ENCODE results near the gene OPCML.

The OPCML gene

DNA sequence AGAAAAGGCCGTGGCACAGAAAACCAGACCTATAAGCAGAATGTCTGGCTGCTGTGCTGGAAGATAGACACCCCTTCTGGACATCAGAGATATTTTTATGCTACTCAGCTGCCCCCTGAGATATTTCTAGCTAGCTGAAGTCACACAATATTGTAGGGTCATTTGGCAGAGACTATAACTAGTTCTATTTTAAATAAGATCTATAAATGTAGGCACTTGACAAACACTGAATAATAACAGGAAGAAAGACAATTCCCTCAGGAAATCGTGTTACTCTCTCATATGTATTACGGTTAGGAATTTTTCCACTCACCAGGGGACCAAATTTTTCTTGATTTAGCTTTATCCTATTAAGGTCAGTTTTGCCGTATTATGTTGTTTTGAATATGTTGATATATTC lies 845.4 kb downstream of the OPCML start:
- no peak for DNase-seq

DNA sequence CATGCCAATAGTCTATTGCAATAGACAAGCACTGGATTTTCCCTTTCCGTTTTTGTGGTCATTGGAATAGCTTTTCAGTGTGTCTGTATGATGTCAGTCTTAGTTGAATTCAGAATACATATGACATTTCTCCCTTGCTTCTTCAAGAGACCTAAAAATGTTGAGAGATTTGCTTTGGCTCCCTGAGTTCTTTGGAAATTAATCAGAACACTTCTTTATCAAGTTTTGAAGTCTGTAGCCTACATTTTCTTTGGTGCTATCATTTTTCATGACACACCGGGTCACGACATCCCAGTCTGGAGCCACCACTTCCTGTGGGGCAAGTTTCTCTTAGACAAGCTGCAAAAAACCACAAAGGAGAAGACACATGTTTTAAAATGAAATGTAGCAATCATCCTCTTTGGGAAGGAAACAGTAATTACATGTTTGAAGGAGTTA lies 847.1 kb downstream of the OPCML start:
- DNase-seq, result no peak

DNA sequence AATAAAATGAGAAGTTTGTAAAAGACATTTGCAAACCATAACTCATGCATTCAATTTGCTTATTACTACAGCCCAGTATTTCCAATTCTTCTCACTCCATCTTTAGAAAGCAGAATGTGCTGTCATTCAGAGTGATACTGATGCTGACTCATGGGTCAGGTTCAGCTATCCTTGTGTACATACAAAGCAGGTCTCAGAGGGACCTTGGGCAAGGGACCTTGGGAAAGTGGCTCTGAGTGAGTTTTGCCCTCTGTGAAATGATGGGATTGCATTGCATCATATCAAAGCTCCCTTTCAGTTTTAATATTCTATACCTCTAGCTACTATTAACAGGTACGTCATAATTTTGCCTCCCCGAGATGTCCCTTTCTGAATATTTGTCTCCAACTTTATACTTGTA lies 848.7 kb downstream of the OPCML start:
- DNase-seq, result no peak

DNA sequence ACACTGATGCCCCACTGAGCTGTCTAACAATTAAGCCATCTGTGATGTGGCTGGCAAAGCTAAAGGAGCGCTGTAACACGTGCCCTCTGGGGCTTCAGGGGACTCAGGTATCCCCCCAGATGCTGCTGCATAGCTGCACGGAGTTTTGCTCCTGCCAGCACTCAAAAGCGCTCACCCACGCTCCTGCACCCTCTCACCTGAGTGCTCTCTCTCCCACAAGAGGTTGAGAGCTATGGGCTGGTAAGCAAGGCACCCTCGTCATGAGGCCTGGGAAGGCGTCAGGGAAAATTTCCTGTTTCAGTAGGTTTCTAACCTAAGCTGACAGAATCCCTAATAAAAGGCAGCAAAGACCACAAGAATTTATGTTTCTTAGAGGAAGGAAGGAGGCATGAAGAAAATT lies 850.3 kb downstream of the OPCML start:
- DNase-seq, result no peak

DNA sequence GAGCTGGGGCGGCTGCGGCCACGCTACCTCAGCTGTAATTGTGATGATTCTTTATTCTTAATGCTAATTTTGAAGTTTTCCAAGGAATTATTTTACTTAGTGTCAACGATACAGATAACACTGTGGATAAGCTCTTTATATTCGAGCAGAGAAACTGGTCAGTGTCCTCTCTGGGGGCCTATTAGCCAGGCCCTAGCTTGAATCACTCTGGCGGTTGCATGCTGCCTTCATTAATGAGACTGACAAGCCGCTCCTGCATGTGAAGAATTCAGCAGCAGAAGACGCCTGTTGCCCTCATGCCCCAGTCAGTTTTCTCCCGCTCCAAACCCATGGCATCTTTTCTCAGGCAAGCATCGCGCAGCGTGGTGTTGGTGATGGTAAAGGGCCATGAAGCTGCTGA lies 851.7 kb downstream of the OPCML start:
- DNase-seq, result no peak

DNA sequence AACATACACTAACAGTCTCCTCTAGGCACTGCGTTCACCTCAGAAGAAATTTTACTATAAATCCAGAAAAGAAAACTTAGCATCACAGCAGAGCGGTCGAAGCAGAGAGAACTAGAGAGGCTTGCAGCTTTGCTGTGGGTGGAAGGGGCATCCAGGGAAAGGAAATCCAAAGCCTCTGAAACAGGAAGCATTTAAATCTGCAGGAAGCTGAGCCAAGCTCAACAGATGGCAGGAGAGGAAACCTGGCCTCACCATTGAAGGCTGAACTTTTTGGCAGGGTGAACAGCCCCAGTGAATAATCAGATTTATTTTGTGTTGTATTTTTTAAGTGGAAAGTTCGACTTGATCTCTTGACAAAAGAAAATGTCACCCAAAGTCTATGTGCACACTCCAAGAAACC lies 858.1 kb downstream of the OPCML start:
- DNase-seq, result peak; percentile 36

DNA sequence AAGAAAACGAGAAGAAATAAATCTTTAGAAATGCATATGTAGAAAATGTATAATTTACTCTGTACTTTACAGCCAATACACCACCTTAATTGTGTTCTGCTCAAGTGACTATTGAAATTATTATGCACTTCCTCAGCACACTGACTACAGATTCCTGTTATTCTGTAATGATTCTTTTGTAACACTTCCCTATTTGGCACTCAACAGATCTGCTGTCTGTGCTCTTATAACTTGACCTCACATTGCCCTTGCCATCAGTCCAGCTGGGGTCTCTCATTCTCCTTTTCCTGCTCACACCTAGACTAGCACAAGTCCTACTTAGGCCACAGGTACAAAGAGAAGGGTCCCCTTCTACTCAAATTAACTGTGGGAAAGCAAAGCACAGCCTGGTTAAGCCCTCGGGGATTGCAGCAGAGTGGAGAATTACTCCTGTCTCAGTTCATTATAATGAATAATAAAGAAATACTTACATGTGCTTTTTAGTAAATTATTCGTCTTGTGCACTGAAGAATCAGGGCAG lies 860.4 kb downstream of the OPCML start:
- DNase-seq, result no peak

DNA sequence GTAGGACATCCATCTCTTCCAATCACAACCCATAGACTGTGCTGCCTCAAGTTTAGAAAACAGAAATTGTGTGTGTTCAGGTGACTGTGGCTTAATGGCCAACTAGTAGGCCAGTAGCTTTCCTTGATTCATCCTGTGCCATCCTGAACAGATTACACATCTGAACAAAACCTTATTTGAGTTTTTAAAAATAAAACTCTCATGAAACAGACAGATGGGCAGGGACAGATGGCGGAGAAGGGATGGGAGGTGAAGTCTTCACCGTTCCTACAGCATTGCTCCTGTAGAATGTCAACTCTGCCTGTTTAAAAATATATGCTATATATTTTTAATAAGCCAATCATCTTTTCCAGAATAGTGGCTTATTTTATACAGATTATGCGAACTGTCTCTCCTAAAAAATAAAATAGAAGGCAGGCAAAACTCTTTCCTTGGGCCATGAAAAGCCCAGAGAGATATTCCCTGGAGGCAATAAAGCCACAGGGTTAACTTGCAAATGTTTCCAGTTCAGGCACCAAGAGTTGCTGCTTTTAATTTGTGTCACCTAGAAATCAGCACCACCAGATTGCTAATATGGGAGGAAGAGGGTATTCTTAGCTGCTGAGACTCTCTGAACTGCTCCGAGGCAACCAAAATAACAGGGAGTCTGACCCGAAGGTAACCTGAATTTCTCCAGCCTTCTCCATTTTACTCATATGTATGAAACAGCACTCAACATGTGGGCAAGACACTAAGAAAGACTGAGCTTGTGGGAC lies 861.2 kb downstream of the OPCML start:
- no peak for DNase-seq

DNA sequence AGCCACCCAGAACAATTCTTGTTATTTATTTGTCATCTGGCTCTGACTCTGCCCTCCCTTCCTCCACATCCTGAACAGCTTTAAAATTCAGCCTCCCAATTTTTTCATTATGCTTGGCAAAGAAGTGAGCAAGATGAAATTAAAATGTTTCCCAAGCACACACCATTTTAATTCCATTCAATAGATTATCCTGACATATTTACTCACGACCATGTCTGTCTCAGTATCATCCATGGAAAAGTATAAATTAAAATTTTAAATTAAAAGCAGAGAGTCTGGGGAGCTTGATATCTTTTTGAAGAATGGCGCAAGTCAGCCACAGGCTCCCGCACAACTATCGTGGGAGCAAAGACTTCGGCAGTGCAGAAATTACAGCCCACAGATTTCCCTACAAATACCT lies 862.4 kb downstream of the OPCML start:
- no peak for DNase-seq

DNA sequence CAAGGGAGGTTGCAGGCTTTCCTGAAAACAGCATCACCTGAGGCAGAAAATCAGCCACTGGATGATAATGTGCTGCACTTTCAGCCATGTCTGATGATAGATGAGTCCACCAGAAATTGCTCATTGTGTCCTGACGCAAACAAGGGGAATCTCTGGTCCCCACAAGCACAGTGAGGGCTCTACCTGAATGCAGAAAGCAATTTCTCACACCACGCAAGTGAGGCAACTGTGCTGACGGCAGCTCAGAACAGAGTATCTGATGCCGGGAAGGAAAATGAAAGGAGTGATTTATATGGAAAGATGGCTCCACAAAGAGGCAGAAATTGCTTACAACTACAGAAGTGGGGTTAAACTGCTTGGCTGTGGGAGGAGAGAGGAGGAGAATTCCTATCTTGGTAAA lies 867.1 kb downstream of the OPCML start:
- no peak for DNase-seq

DNA sequence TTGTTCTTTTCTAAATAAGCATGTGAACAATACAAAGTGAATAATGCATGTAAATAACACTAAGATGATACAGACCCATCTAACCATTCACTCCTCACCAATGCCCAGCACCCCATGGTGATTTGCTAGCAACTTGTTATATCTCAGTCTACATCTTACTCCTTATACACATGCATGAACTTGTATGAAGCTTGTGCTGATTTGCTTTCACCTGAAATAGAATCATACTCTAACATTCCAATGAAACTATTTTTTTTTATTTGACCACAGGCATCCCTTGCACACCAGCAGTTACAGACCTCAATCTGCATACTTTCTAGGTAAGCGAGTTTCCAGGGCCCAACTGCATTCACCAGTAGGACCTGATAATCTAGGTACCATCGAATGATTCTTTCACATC lies 873.6 kb downstream of the OPCML start:
- DNase-seq, result no peak

DNA sequence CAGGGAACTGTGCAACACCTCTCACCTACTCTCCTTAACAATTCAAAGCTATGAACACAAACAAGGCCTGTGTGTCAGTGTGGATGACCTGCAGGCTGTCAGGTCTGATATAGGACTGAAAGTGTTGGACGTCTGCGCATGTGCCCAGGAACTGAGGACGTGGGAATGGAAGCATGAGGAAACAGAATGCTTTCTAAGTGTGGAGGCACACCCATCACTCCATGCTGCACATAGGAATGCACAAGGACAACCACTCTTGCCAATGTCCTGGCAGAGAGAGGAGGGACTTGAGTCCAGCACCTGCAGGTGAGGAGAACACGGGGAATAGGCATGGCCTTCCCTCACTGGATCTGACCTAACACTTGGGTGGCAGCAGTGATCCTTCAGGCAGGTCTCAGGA lies 874.3 kb downstream of the OPCML start:
- no peak for DNase-seq

DNA sequence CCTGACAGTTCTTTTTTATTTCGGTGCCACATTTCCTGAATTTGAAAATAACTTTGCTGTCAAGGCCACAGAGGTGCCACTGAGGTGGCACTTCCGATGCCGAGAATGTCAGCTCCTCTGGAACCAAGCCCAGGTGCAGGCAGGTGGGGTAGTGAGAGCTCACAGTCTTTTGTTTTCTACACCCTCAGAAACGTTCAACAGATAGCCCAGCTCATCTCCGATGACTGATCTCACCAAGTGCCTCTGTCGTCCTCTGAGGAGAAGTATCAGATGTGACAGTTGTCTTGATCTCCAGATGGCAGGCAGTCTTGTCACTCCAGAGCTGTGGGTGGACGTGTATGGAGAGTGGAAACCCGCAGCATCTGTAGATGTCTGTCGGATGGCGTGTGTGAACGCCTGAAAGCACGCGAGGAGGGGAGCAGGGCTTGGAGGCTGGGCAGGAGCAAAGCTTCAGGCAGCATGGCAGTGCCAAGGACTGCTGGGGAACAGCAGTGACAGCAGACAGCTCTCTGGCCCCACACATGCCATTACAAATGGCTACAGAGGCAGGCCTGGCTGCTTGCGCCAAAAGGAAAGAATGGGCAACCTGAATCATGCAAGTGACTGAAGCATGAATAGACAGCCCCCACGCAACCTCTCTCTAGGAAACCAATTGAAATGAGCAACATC lies 877.0 kb downstream of the OPCML start:
- no peak for DNase-seq

DNA sequence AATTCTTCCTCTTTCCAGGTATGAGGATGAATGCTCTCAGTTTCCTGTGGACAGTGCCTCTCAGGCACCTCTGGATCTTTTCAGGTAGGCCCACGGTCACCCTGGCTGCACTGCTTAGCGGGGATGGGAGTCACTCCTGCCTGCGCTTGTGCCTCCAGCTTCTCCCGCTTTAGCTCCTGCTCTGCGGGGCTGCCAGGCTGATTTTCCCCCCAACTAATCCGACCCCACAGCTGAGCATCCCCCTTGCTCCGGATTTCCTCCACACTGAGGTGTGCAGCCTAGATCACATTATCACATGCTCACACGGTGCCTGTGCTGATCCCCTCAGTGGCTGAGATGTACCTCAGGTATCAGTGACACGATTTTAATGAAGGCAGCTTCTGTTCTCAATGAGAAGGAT lies 879.1 kb downstream of the OPCML start:
- DNase-seq, result no peak

DNA sequence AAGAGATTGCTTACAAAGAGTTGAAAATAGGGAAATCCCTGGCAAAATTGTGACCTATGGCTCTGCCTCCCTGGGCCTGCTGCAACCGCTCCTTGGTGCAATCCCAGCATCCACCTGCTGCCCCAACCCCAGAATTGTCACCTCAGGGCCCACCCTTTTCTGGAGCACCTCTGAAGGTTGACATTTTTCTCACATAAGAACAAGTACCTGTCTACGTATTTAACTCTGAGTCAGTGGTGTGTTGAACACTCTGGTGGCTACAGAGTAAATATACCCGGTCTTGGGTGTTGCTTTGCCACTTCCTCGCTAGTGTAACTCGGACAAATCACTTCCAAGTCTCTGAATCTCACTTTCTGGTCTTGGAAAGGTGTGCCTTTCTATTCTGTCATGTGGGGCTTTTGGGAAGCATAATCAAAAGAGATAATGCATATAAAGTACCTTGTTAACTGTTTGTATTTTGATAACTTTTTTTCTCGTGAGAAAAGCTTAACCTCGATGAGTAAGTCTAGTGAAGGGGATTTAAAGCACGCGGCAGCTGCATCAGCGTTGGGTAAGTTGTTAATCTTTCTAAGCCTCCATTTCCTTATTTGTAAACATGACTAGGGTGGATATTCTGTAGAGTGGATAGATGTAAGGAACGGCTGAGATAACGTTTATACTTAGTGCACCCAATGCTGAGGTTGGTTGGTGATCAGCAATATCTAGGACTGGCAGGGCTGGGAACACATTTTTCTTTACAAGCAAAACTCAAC lies 881.2 kb downstream of the OPCML start:
- DNase-seq, result no peak

DNA sequence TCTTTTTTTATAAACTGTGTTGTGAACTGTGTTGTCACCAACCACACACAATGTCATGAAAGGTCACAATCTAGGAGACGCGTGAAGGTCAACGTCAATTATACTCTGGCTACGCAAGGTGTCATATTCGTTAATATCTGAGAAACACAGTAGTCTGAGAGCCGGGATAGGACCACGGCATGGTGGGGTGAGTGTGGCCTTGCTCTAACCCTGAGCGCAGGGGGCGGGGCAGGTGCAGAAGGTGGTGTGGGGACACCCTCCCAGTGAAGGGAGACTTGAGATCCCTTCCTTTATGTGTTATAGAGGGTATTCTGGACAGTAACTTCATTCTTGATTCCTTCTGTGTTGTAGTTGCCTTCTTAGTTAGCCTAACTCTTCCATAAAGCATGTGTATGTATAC lies 883.0 kb downstream of the OPCML start:
- DNase-seq, result no peak

DNA sequence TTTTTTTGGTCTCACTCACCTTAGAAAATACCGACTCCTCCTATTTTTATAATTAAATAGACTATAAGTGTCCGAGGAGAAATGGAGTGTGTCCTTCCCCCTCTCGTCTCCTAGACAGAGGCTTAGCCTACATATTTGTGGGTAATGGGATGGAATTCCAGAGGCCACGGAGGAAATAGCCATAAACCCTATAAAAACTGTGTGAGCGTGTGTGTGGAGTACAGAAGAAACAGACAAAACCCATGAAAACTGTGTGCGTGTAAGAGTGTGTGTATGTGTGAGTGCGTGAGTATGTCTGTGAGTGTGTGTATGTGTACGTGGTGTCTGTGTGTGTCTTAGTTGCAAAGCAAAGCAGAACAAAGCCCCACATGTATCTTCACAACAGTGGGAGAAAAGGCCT lies 883.5 kb downstream of the OPCML start:
- DNase-seq, result no peak

DNA sequence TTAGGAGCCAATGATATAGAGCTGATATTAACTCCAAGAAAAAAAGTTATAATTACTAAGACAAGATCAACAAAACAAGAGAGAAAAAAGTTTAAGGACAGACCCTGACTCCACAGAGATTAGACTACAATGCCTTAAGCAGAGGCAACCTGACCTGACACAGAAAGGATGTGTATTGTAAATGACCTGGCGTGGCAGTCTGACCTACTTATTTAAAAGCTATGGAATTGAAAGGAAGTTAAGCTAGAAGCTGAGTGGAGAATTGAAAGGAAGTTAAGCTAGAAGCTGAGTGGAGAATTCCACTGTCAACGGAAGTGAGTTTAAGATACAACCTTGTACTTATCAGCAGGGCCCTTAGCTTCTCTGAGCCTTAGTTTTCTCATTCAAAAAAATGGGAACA lies 885.4 kb downstream of the OPCML start:
- no peak for DNase-seq

DNA sequence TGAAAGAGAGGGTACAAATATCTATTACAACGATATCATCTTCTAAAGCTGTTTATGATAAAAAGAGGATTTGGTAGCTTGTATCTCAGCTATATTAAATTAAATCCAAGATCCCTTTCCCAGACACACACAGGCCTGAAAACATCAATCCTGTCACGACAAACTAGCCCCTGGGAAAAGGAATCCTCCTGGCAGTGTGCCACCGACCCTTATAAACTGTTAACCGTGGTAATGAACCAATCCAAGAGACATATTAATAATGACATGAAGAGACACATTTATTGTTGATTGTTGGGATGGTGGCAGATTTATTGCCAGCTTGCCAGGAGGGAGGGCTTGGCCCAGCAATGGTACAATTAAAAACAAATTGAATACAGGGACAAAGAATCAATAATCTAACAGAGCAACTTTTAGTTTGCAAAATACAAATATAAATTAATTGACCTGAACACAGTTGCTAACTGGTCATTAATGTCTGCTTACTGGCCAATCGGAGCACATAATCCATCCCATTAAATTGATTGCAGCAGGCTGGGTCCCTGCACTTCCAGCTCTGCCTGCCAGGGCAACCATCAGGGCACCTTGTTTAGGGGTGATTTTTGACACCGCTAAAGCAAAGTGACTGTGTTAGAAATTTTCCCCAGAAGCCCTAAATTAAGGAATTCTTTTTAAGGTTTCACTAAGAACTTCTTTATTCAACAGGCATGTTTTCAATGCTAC lies 887.6 kb downstream of the OPCML start:
- DNase-seq, result peak; percentile 17

DNA sequence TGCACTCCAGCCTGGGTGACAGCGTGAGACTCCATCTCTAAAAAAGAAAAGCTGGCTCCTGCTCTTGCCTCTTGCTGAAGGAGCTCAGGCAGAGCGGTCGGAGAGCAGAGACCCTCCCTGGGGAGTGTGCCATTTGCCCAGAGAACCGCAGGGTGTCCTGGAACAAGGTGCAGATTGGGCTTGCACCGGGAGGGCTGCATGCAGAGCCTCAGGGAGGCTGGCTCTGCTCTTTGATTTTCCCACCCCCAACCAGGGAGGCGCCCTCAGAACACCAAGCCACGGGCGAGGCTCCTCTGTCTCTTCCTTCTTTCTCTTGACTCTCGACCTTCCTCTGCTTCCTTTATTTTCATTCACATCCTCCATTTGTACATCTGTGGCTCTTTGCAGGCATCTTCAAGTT lies 889.1 kb downstream of the OPCML start:
- no peak for DNase-seq

DNA sequence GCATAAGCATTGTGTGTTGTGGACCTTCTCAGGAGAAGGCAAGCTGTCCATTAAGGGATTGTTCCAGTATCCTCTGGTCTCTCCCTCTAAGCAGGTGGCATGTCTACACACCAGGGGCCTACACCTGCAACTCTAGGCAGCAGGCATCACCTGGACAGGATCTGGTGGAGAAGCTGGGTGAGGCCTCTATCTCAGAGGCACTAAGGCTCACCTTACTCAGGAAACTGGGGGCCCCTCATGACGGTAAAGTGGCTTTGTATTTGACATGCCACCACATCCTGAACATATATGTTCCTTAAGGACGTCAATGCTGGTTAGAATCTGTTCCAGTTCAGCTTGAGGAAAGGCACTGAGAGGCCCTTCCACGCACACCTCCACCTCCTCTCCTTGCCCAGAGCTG lies 891.3 kb downstream of the OPCML start:
- no peak for DNase-seq

DNA sequence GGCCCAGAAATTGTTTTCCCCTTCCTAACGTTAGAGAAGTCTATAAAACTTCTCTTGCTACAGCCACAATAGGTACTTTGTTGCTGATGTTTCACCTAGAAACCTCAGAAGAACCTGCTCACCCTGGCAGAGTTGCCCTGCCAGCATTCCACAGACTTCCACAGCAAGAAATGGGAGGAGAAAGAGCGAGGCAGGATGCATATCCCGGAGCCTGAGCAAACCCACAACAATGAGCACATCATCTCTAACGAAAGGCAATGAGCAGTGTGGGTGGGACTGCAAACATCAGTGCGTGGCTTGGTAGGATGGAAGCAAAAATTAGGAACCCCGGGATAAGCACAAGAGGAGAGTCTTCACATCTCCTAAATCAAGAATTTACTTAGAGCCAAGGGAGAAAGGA lies 892.3 kb downstream of the OPCML start:
- DNase-seq, result no peak

DNA sequence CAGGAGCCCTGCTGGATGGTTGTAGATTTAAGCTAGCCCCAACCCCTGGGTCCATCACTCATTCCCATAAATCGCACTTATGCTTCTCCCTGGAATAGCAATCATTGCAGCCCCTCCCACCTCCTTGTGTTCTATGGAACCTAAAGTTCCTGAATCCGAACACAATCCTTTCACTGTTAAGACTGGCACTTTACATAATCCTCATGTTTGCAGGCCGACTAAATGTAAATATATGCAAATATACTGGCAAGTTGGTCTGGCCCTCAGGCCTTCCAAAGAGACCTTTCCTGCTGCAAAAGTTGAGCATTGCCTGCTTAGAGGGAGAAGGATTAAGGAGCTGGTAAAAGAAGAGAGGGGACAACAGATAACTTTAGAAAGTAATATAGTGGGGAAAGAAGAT lies 892.9 kb downstream of the OPCML start:
- no peak for DNase-seq
